Mesodermal cell (in vitro differentiated cells): Measurements from ENCODE around the gene EIF2S1.
"Not testable (repeated sequence)": the region's sequence is repeated elsewhere in the genome, so short reads cannot be mapped to it uniquely, and the experiment has no call there.

Experiments
- H3K27ac ChIP-seq: 2 replicates; pipeline ENCODE4 v1.7.0; 2013; ENCODE audit warnings: mild to moderate bottlenecking, low read depth, low read length, moderate library complexity; ENCODE audit not compliant: severe bottlenecking
- H3K36me3 ChIP-seq: 2 replicates; pipeline ENCODE4 v1.7.1; 2013; ENCODE audit warnings: mild to moderate bottlenecking, low read length, moderate library complexity; ENCODE audit not compliant: control insufficient read depth, insufficient read depth
- H3K4me1 ChIP-seq: one replicate; pipeline ENCODE4 v1.7.1; 2013; ENCODE audit warnings: mild to moderate bottlenecking, low read length; ENCODE audit not compliant: insufficient read depth, control insufficient read depth, poor library complexity, severe bottlenecking
- H3K4me3 ChIP-seq: 2 replicates; pipeline ENCODE4 v1.7.0; 2013; ENCODE audit warnings: low read length, control low read depth, mild to moderate bottlenecking; ENCODE audit not compliant: insufficient read depth, poor library complexity, severe bottlenecking; ENCODE audit errors: extremely low read depth
- H3K9me3 ChIP-seq: 2 replicates; pipeline ENCODE4 v1.7.1; 2013; ENCODE audit warnings: mild to moderate bottlenecking, low read length, moderate library complexity; ENCODE audit not compliant: control insufficient read depth
- WGBS, 2 experiments: methylation state at CpG; one replicate each; pipeline ENCODE4 v1.1.5; 2013; ENCODE audit warnings: missing lambda C conversion rate in 2 of 2; ENCODE audit not compliant: insufficient coverage in 2 of 2; 5-methylcytosine and 5-hydroxymethylcytosine counted together

Gene EIF2S1

GRCh38 chr14:67392800-67393199, 32.7 kb downstream of the EIF2S1 start:
- Histone ChIP-seq H3K4me1 (peaks cover 27% of the 10 kb centered on the region), H3K4me3 (no peak overlapping the region), H3K36me3 (peaks cover 4% of the 10 kb centered on the region), H3K27ac (no peak overlapping the region), H3K9me3 (no peaks in the 10 kb centered on the region)
- WGBS, 2 experiments: 94 to 98% methylated on average over 8 to 9 of the region's 9 CpGs

GRCh38 chr14:67393689-67394088, 33.6 kb downstream of the EIF2S1 start:
- H3K36me3 ChIP-seq: no peaks in the 10 kb centered on the region
- peaks cover 30% of the 10 kb centered on the region for H3K4me1 ChIP-seq
- no peak overlapping the region for H3K4me3 ChIP-seq
- H3K27ac ChIP-seq: no peak overlapping the region
- H3K9me3 ChIP-seq: no peaks in the 10 kb centered on the region
- 91 to 97% methylated on average over 5 to 6 of the region's 6 CpGs for WGBS, 2 experiments

- Histone ChIP-seq H3K4me3 (no peak overlapping the region), H3K36me3 (no peaks in the 10 kb centered on the region), H3K4me1 (peaks cover 30% of the 10 kb centered on the region), H3K27ac (peak overlapping the region; percentile 53), H3K9me3 (no peaks in the 10 kb centered on the region)
- 85 to 88% methylated on average over 13 to 16 of the region's 16 CpGs for WGBS, 2 experiments
Measured at GRCh38 chr14:67395086-67395875, 35.2 kb downstream of the EIF2S1 start.

- Histone ChIP-seq H3K9me3 (no peaks in the 10 kb centered on the region), H3K27ac (peak overlapping the region; percentile 53), H3K4me1 (peaks cover 30% of the 10 kb centered on the region), H3K4me3 (no peak overlapping the region), H3K36me3 (no peaks in the 10 kb centered on the region)
- 86 to 100% methylated on average over 3 to 4 of the region's 5 CpGs for WGBS, 2 experiments
Measured at GRCh38 chr14:67395876-67396189, 35.7 kb downstream of the EIF2S1 start.

DNA sequence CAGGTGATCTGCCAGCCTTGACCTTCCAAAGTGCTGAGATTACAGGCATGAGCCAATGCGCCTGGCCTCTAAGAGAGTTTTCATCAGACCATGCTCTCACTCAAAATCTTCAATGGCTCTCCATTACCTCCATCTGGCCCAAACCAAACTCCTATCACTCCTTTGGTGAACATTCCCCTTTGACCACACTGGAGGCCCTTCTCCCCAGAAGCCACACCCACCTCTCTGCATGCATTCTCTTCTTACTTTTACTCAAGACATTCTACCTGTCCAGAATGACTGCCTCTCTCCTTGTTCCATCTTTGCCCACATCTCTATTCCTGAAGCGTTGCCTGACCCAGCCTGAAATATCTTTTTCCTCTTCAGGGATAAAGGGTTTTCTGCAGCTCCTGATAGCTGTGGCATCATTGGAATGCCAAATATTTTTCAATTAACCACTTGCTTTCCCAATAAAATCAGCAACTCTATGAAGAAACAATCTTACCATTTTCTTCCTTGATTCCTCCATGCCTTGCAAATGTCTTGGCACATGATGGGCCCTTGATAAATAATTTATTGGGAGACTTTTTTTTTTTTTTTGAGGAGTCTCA, 36.3 kb downstream of the EIF2S1 start:
- WGBS, 2 experiments: 55 to 62% methylated on average over 2 of the region's 2 CpGs
- H3K4me1 ChIP-seq: peaks cover 30% of the 10 kb centered on the region
- no peaks in the 10 kb centered on the region for H3K9me3 ChIP-seq
- H3K4me3 ChIP-seq: no peak overlapping the region
- peak overlapping the region; percentile 24 for H3K27ac ChIP-seq
- no peaks in the 10 kb centered on the region for H3K36me3 ChIP-seq

DNA sequence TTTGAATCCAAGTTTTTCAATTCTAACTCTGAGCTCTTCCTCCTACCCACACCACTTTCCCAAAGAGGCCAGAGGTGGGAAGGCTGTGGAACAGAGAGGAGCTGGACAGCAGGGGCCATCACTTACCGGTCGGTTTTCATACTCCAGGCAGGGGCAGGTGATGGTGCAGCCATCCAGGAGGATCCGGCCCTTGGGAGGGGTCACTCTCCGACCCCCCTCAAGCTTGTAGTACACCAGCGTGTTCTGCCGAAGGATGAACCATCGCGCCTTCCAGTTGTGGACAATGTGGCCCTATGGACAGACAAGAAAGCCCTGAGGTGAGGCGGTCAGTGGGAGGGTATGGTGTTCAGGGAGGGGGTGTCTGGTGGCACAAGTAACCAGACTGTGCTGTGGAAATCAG, 37.4 kb downstream of the EIF2S1 start:
- Histone ChIP-seq H3K4me1 (peaks cover 30% of the 10 kb centered on the region), H3K36me3 (no peaks in the 10 kb centered on the region), H3K9me3 (peaks cover 2% of the 10 kb centered on the region), H3K27ac (no peak overlapping the region), H3K4me3 (no peak overlapping the region)
- WGBS, 2 experiments: 94 to 97% methylated on average over 8 to 9 of the region's 9 CpGs

GRCh38 chr14:67400434-67400833, 40.3 kb downstream of the EIF2S1 start:
- peaks cover 3% of the 10 kb centered on the region for H3K9me3 ChIP-seq
- no peak overlapping the region for H3K27ac ChIP-seq
- WGBS, 2 experiments: 93% methylated on average over 3 of the region's 4 CpGs; no CpG with 5 or more reads in 1 of the 2 experiments
- peaks cover 23% of the 10 kb centered on the region for H3K4me1 ChIP-seq
- no peak overlapping the region for H3K4me3 ChIP-seq
- no peaks in the 10 kb centered on the region for H3K36me3 ChIP-seq

- 94 to 95% methylated on average over 4 to 5 of the region's 5 CpGs for WGBS, 2 experiments
- H3K9me3 ChIP-seq: peaks cover 3% of the 10 kb centered on the region
- no peaks in the 10 kb centered on the region for H3K36me3 ChIP-seq
Measured at GRCh38 chr14:67405771-67406170, 45.6 kb downstream of the EIF2S1 start.

DNA sequence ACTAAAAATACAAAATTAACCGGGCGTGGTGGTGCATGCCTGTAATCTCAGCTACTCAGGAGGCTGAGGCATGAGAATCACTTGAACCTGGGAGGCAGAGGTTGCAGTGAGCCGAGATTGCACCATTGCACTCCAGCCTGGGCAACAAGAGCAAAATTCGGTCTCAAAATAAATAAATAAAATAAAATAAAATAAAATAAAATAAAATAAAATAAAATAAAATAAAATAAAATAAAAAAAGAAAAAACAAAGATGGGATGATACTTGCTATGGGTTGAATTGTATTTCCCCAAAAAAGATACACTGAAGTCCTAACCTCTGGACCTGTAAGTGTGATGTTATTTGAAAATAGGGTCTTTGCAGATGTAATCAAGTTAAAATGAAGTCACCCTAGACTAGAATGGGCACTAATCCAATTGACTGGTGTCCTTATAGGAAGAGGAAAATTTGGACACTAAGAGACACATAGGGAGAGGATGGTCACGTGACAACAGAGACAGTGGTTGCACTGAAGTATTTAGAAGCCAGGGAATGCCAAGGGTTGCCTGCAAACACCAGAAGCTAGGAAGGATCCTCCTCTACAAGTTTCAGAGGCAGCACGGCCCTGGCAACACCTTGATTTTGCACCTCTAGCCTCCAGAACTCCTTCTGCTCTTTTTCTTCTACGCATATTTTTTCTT, 48.1 kb downstream of the EIF2S1 start:
- 89 to 92% methylated on average over 4 to 5 of the region's 7 CpGs for whole genome bisulfite sequencing, 2 experiments
- not testable (repeated sequence) for H3K27ac ChIP-seq, H3K36me3 ChIP-seq, H3K4me3 ChIP-seq, H3K9me3 ChIP-seq
- peaks cover 24% of the 10 kb centered on the region for H3K4me1 ChIP-seq

More at GRCh38 chr14:67405771-67406170, 45.6 kb downstream of the EIF2S1 start:
- no peak overlapping the region for H3K4me3 ChIP-seq
- H3K27ac ChIP-seq: no peak overlapping the region
- peaks cover 13% of the 10 kb centered on the region for H3K4me1 ChIP-seq

DNA sequence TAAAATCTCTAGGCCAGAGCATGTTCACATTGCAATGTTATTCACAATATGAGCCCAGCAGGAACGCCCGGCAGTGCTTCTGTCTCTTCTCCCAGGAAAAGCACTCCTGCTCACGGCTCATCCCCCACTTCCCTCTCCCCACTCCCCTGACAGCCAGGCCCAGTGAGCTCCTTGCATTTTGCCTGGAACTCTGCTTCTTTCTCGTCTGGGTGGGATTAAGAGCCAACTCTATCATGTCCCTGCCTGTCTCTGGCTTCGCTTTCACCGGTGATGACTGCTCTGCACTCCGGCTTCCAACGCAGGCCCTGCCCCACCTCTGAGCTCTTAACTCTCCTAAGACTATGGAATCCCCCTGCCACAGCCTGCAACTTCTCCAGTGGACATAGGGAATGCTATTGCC, 49.3 kb downstream of the EIF2S1 start:
- WGBS, 2 experiments: 71 to 80% methylated on average over 5 to 8 of the region's 8 CpGs
- no peaks in the 10 kb centered on the region for H3K9me3 ChIP-seq

DNA sequence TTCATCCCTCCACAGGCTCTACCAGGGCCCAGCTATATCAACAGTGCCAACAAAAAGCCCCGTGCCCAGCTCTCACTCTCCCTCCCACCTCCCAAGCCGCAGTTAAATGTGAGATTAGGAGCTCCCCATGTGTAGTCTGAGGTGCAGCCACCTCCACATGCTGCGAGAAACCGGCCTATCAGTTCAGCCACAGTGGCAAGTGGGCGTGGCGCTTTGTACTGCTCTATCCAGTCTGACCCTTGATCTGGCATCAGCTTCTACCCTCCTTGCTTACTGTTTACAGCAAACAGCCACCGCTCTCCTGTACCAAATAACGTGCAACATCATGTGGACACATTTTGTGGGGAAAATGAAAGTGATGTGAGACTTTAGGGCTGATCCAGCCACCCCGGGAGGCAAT, 50.2 kb downstream of the EIF2S1 start:
- no peaks in the 10 kb centered on the region for H3K9me3 ChIP-seq
- WGBS, 2 experiments: 72 to 90% methylated on average over 3 to 6 of the region's 9 CpGs
- no peak overlapping the region for H3K4me3 ChIP-seq

More for the DNA sequence above, 49.3 kb downstream of the EIF2S1 start:
- Histone ChIP-seq H3K27ac (peak overlapping the region; percentile 75), H3K4me1 (peaks cover 32% of the 10 kb centered on the region), H3K4me3 (no peak overlapping the region), H3K36me3 (no peaks in the 10 kb centered on the region)

More for the DNA sequence above, 50.2 kb downstream of the EIF2S1 start:
- peak overlapping the region; percentile 75 for H3K27ac ChIP-seq
- peaks cover 32% of the 10 kb centered on the region for H3K4me1 ChIP-seq
- no peaks in the 10 kb centered on the region for H3K36me3 ChIP-seq
